Measurements from ENCODE around the gene SLC9A3.

DNA sequence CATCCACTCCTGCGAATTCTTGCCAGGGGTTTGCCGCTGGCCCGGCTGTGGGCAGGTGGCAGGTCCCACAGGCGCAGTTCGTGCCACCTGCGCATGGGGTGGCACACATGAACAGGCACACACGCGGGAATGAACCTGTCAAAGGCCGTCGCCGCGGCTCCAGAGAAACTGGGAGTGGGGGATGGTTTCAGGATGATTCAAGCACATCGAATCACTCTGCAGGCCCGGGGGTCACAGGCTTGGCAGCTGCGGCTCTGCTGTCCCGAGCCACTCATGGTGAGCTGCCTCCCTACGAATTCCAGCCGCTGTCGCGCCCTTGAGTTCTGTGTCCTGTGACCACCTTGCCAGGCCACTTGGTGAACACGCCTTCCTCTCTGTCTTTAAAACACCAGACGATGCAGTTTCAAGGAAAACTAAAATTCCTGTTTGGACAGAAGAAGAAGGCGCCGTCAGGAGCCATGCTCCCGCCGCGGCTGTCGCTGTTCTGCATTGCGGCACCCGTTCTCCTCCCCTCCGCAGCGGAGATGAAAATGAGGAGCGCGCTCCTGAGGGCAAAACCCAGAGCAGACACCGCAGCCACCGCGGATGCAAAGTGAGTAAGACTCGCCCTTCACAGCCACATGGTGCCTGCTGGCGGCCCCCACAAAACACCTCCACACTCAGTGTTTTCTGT lies 96.7 kb downstream of the SLC9A3 start:
- no peak for TF ChIP-seq L3MBTL2 (conservative IDR thresholded peaks at IDR 0.05)
- no peak for TF ChIP-seq FOXK2 (IDR thresholded peaks at IDR 0.05)
- no peak for TF ChIP-seq SUZ12 (IDR thresholded peaks at IDR 0.05)
- TF ChIP-seq FOXM1 (IDR thresholded peaks at IDR 0.05; ENCODE audit: borderline replicate concordance), result no peak
- TF ChIP-seq SP1 (IDR thresholded peaks at IDR 0.05), result no peak
- no peak for TF ChIP-seq LEF1 (IDR thresholded peaks at IDR 0.05; ENCODE audit: borderline replicate concordance)
- TF ChIP-seq NFRKB (IDR thresholded peaks at IDR 0.05), result no peak
